HG03196 (cell line): ENCODE measurements around the gene CDH23.

Experiments used
- ATAC-seq: cut with Tn5 transposase; IDR thresholded peaks from one replicate; pipeline ENCODE4 v1.9.1; 2021; ENCODE audit not compliant: unreplicated experiment

The CDH23 gene

DNA sequence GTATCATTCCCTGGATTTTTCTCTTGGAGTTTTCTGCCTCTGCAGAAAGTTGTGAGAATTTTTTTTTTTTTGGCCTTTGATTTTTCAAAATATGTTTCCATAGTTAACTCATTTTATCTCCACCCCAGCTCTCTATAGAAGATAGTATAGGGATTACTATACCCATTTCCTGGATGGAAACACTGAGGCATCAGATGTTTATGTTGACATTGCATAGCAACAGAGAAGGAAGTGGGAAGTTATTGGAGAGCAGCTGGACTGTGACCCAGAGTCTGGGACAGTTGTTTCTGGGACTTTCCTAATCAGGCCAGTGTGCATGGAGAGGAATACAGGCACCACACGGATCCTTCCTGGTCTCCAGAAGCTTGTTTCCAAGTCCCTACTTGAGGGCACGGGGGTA, 158.0 kb downstream of the CDH23 start:
- no peak for ATAC-seq

- ATAC-seq = no peak
Observed at GRCh38 chr10:71555087-71555723, 158.5 kb downstream of the CDH23 start.

DNA sequence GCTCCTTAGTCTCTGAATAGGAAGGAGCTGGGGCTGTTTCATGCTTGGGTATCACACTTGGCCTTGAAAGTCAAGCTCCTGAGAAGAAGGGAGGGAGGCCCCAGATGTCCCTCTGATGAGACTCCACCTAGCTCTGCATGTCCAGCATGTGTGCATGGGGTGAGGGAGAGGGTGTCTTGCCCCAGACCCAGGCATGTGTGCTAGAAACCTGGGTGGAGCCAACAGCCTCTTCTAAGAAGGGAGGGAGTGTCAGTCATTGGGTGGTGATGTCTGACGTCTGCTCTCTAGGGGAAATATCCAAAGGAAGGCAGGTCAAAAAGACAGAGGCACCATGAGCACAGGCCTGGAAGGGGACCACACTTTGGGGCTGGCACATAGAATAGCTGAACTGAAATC, 159.0 kb downstream of the CDH23 start:
- no peak for ATAC-seq

DNA sequence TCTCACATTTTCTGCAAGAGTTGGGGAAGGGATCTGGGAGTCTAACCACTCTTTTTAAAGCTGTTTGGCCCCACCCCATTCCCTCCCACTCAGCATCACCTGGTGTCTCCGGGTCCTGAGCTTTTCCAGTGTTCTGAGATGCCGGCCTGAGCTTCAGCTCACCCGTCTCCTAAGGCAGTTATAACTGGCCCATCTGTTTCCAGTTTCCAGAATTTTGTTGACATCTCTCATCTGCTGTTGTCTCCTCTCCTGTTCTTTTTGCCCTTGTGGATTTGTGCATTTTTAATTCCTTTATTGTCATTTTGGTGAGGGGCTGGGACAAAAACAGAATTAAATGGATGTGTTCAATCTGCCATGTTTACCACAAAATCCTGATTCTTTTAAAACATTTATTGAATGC, 162.3 kb downstream of the CDH23 start:
- ATAC-seq = no peak

GRCh38 chr10:71561003-71561574, 164.4 kb downstream of the CDH23 start:
- no peak for ATAC-seq

DNA sequence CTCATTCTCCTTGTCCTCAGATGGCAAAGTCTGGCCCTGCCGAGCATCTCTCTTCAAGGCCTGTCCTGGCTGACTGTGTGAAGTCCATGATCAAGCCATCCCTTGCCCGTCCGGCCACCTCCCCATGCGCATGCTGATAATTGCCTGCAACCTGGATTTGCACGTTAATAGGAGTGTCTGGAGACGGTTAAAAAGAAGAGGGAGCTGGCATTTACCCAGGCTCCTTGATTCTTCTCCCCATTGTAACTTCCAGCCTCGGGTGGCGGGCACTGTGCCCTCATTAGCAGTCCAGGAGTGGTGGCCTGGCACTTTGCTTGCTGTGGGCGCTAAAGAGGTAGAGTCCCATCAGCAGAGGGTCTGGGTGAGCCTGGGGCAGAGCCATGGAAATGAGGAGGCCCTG, 165.5 kb downstream of the CDH23 start:
- no peak for ATAC-seq

GRCh38 chr10:71562904-71563303, 166.2 kb downstream of the CDH23 start:
- no peak for ATAC-seq

DNA sequence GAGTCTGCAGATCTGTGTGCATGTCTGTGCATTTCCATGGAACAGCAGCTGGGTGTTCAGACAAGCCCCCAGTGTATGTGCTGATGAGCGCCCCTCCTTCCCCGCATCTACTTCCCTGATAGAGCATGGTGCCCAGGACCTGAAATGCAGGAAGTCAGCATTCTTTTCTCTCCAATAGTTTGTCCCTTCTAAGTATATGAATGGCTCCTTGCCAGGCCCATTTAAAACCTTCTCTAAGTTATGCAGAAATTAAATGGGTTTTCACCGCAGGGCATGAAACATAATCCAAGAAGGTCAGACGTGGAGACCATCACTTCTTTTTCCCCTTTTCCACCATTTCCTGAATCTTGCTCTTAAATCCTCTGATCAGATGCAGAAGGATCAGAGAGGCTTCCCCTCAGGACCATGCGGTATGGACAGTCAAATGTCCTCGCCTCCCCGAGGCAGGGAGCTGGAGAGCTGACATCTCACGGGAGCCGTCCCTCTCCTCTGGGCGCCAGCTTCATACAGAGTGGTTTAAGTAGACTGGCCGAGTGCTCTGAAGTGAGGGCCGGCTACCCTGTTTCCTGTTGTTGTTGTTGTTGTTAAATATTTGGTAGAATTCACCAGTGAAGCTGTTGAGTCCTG, 167.6 kb downstream of the CDH23 start:
- no peak for ATAC-seq

DNA sequence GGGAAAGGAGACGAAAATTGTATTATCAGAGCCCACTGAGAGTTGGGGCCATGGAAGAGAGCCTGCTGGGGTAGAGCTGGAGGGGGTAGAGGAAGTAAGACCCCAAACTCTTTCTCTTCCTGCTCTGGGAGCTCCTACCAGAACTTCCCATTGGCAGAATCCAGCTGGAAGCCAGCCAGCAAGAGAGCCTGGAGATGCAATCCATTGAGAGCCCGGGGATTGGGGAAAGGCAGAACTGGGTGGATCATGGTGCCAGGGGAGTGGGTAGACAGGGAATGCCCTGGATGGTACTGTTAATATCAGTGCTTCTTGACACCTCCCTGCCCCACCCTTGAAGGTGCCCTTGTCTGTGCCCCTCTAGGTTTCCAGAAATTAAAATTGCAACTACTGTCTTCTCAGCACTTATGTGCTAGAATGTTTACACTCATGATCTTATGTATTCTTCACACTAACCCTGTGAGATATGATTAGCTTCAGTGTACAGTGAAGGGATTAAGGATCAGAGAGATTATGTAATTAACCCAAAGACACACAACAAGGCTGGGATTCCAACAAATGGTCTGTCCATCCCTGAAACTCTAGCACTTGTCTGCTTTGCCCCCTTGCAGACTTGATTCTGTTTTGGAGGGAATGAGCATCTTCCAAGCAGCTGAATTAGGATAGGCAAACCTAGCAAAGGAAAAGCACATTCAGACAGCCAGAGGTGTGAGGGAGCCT, 168.7 kb downstream of the CDH23 start:
- ATAC-seq = no peak

GRCh38 chr10:71567006-71567405, 170.3 kb downstream of the CDH23 start:
- no peak for ATAC-seq

DNA sequence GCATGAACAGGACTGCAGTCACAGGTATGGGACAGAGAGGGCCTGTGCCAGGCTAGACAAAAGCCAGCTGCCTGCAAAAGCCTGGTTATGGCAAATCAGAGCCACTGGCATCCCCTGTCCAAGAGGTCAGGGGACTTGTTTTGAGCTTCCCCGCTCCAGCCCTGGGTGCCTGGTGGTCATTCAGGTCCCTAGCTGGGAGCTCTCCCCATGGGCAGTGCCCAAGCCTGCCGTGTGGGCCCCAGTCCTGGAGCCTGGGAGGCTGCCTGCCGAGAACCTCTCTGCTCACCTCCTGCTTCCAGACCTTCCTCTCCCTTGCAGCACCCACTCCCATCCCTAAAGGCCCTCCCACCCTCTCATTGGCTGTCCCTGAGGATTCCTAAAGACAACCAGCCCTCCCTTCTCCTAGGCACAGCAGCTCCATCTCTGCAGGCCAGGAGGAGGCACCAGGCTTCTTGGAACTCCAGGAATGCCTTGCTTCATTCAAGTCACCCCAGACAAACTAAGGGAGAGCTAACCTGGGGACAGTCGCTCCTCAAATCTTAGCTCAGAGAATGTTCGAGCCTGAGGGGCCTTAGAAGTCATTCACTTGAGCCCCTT, 172.3 kb downstream of the CDH23 start:
- no peak for ATAC-seq

- no peak for ATAC-seq
Observed at GRCh38 chr10:71569775-71570588, 173.3 kb downstream of the CDH23 start.

- no peak for ATAC-seq
Observed at GRCh38 chr10:71571460-71572175, 174.9 kb downstream of the CDH23 start.

- no peak for ATAC-seq
Observed at GRCh38 chr10:71572962-71573361, 176.2 kb downstream of the CDH23 start.

DNA sequence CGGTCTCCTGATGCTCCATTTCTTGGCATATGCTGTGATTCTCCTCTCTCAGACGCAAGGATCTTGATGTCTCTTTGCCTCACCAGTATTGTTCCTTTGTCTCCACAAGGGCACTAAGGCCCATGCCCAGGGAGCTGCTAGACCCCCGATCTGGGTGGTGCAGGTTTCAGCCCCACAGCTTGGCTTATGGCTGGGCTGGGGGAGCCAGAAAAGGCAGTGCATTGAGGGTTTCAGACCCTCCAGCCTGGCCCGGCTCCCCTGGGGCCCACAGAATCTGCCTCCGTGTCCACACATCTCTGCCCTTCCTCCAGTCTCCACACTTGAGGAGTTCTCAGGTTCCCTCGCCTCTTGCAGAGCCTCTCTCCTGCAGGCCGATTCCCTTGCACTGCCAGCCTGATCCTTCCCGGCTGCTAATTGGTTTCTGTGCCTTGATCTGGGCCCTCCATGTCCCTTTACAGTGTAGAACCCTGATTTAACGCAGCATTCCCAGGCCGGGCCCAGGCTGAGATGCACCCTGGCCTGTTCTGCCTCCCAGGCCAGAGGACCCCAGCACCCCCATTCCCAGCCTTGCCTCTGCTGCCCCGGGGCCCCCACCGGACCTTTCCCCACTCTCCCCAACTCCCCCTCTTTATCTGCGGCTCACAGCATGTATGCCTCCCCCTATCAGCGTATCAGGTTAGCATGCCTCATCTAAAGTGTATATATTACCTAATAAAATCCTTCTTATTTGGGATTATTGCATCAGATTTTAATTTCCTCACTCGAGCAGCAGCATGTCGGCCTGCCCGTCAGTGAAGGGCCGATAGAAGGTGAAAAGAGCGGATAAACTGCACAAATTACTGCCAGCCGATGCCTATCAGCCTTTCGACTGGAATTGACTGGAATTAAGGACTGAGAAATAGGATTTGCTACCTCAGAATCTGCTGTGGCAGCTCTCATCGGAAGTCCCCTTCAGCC, 177.1 kb downstream of the CDH23 start:
- no peak for ATAC-seq

- no peak for ATAC-seq
Observed at GRCh38 chr10:71575451-71575850, 178.7 kb downstream of the CDH23 start.

DNA sequence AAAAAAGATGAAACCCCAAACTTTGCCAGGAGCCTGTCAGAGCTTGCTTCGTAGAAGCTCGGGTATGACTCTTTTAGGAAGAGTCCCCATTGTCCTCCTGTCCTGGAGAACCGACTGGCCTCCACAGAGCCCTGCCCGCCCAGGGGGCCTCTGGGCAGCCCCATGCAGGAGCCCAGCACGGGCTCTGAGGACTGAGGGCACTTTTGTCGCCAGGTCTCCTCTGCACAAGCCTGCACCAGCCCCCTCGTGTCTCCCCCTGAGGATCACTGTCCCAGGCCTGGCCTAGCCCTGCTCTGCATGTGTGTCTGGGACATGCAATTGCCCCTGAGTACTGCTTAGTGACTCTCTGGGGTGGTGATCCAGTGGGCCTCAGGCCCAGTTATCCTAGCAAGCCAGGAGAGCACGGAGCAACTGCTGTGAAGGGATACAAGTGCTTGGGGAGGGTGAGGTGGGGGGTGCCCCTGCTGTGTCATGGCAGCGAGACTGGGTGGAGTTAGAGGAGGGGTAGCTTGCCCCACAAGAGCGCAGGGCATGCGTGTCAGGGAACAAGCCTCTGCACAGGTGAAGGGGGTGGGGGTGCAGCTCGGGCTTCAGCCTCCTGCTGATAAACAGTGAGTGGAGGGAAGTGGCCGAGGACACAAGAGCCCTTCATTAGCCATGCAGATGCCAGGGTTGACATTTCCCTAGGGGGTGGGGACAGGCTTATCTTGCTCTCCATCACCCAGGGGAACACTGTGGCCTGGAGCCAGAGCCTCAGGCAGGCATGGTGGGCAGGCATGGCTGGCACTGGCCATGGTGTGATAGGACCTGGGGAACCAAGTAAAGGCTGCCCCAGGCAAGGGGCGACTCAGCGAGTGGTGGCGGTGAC, 179.4 kb downstream of the CDH23 start:
- no peak for ATAC-seq

DNA sequence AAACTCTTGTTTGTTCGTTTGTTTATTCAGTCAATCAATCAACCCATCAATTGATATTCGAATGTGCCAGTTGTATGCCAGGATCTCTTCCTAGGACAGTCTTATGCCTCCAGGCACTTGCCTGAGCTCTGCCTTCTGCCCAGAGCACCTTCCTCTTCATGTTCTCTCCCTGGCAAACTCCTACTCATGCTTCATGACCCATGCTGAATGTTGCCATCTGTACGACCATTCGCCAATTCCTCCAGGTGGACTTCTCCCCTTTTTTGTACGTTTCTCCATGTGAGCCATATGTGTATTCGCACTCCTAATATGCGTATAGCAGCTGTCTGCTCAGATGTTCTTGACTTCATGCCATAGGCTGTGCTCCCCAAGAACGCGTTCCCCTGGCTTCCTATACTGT, 180.1 kb downstream of the CDH23 start:
- no peak for ATAC-seq
